GM12892 (cell line): ENCODE measurements around the gene CD28.

Source experiments
- POLR2A ChIP-seq: IDR thresholded peaks from 2 replicates; pipeline ENCODE4 v1.6.1; 2011; ENCODE audit warnings: low read depth, low read length, control low read depth
- POLR2AphosphoS5 ChIP-seq: IDR thresholded peaks from 2 replicates; pipeline ENCODE4 v1.6.1; 2011; ENCODE audit warnings: low read depth, low read length, control low read depth
- TAF1 ChIP-seq: IDR thresholded peaks from 2 replicates; pipeline ENCODE4 v1.6.1; 2011; ENCODE audit warnings: low read depth, mild to moderate bottlenecking, control low read depth, low read length, borderline replicate concordance

DNA sequence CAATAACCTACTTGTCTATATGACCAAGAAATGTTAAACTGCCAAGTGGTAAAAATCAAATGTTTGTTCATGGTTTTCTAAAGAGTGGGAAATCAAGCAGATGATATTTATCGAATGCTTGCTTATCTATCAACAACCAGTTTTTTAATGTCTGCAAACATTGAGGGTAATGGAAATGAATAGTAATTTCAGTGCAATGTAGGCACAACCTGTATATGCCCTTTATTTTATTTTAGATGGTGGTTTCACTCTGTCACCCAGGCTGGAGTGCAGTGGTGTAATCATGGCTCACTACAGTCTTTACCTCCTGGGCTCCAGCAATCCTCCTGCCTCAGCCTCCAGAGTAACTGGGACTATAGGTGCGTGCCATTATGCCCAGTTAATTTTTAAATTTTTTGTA lies 46.0 kb upstream of the CD28 start:
- TF ChIP-seq POLR2A (no peak), POLR2AphosphoS5 (no peak), TAF1 (no peak)
